Fibroblast of skin of left biceps (primary cell): ENCODE results near the gene TRPV3.
A peak's percentile ranks its signal among the peaks of the same experiment; 100 is the strongest.

Experiments used
- DNase-seq, 2 experiments: peaks; one replicate each; pipeline ENCODE4 v3.0.0-alpha.2; 2013; ENCODE audit warnings: low read depth in 2 of 2

TRPV3 gene

GRCh38 chr17:3546997-3547396, 10.6 kb downstream of the TRPV3 start:
- DNase-seq: no peak

GRCh38 chr17:3546521-3546920, 11.1 kb downstream of the TRPV3 start:
- DNase-seq: no peak

DNA sequence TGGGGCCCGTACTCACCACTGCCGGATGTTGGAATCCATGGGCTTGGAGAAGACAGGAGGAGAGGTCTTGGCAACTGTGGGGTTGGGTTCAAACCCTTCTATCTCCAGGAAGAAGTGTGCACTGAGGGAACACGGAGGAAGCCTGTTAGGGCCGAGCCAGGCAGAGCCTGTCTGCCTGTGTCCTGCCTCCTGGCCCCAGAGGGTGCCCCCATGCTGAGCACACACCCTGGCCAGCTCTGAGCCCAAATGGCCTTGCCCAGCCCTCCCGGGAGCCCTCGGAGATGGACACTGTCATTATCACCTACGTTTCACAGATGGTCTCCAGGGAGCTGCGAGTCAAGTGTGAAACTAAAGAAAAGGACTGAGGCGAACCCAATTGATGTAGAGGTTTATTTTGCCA, 12.5 kb downstream of the TRPV3 start:
- DNase-seq: no peak

DNA sequence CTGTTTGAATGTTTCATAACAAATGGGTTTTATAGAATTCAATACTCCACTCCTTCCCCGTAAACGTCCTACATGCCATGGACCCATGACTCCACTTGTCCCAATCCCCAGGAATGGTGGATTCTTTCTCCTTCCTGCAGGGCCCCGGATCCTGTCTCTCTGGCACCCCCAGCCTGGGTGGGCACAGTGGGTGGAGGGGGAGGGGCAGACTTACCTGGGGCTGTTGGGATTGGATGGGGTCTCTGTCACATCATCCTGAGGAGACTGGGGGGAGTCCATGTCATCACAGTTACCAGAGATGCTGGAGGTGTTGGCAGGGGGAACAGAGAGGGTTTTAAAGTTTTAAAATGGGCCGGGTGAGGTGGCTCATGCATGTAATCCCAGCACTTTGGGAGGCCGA, 13.2 kb downstream of the TRPV3 start:
- DNase-seq: no peak

DNA sequence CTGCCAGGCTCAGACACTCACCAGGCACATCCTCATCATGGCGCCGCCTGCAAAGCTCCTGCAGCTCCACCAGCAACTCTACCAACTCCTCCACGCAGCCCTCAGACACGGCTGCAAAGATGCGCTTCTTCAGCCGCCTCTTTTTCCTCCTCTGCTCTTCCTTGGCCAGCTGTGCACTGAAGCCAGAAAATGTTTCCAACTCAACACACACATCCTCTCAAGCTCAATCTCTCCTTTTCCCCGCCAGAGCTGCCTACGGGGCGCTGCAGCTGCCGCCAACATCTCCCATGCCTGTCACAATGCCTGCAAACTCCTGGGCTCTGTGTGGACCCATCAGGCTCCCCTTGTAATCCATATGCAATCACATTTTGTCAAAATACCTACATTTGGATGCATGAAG, 14.2 kb downstream of the TRPV3 start:
- no peak for DNase-seq

GRCh38 chr17:3542410-3543088, 15.1 kb downstream of the TRPV3 start:
- DNase-seq: no peak

GRCh38 chr17:3539881-3540540, 17.6 kb downstream of the TRPV3 start:
- no peak for DNase-seq

GRCh38 chr17:3536716-3537115, 20.9 kb downstream of the TRPV3 start:
- no peak for DNase-seq

- DNase-seq: peak; percentile 42 to 47
Measured at GRCh38 chr17:3535253-3535995, 22.2 kb downstream of the TRPV3 start.

- no peak for DNase-seq
Measured at GRCh38 chr17:3534881-3535252, 22.7 kb downstream of the TRPV3 start.

DNA sequence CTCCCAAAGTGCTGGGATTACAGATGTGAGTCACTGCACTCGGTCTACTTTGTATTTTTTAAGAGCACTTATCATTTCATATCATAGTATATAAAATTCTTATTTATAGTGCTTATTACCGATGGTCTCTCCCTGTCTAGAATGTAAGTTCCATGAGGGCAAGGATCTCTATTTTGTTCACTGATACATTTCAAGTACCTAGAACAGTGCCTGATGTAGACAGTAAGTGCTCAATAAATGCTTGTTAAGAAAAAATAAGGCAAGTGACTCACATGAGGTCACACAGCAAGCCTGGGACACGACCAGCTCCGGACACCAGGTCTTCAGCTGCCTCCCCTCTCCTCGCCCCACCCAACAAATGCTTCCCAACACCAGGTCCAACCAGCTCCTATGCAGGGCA, 23.9 kb downstream of the TRPV3 start:
- no peak for DNase-seq

- no peak for DNase-seq
Measured at GRCh38 chr17:3532859-3533142, 24.8 kb downstream of the TRPV3 start.

- no peak for DNase-seq
Measured at GRCh38 chr17:3532106-3532858, 25.3 kb downstream of the TRPV3 start.

- no peak for DNase-seq
Measured at GRCh38 chr17:3531266-3532101, 26.1 kb downstream of the TRPV3 start.

DNA sequence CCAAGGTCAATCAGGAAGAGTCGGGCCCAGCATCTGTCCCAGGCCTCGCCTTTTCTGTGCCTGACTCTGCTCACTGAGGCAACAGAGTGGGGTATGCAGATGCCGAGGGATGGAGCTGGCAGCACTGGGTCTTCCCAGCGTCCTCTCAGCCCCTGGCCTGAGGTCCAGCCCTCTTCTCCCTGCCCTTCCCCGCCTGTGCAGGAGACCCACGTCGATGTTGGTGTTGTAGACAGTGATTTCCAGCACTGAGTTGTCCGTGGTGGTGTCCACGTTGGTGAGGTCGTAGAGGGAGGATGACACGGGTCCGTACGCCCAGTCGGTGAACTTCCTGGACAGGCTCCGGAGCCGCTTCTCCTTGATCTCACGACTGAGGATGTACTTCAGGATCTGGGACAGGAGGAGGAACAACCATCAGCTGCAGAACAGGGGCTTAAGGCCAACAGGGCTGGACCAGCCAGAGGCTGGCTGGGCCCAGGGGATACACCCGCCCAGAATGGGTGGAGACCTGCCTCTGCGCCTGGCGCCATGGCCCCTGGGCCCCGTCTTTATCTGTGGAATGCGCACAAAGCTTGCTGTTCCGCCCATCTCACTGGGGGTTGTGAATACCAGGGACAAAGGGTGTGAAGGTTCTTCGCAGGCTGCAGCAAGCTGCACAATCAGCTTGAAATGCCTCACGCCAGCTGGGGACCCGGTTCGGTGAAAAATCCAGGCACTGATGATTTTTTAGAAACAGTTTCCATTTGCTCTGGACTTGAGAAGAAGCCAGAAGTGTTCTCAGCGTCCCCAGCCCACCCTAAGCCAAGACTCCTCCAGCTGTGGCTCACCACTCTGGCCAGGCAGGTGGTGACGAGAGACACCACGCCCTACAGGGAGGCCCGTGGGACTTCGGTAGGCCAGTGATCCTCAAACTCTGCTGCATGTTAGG, 27.5 kb downstream of the TRPV3 start:
- no peak for DNase-seq

GRCh38 chr17:3528880-3529511, 28.6 kb downstream of the TRPV3 start:
- no peak for DNase-seq

- DNase-seq: no peak
Measured at GRCh38 chr17:3528403-3528851, 29.2 kb downstream of the TRPV3 start.

DNA sequence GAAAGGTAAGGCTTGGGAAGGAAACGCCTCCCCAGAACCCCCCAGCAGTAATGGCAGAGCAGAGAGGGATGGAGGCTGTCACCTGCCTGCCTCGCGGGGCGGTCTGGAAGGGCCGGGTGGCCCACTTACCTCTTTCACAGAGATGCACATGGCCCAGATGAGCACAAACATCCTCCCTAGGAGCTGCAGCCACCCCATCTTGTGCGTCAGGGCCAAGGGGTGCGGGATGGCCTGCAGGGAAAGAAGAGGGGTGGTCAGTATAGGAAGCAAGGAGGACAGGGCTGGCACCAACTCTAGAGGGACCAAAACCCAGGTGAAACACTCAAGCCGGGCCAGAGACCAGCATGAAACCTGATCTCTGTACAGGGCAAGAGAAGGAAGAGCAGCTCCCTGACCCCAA, 29.7 kb downstream of the TRPV3 start:
- DNase-seq: no peak

- no peak for DNase-seq
Measured at GRCh38 chr17:3527468-3527867, 30.1 kb downstream of the TRPV3 start.

GRCh38 chr17:3526971-3527370, 30.6 kb downstream of the TRPV3 start:
- DNase-seq: no peak
